Endothelial cell of umbilical vein (primary cell): Measurements from ENCODE around the gene RFX1.

Source experiments
- EZH2 ChIP-seq: IDR thresholded peaks from 2 replicates; pipeline ENCODE4 v1.6.1; 2012; ENCODE audit warnings: borderline replicate concordance, low read depth, mild to moderate bottlenecking, moderate library complexity, low read length, inconsistent platforms; ENCODE audit not compliant: severe bottlenecking
- FOS ChIP-seq: IDR thresholded peaks from 2 replicates; pipeline ENCODE4 v1.6.1; 2011; ENCODE audit warnings: mild to moderate bottlenecking, low read length, moderate library complexity, borderline replicate concordance; ENCODE audit not compliant: insufficient read depth
- JUN ChIP-seq: IDR thresholded peaks from 2 replicates; pipeline ENCODE4 v1.6.1; 2011; ENCODE audit warnings: borderline replicate concordance, low read depth; ENCODE audit not compliant: insufficient read length, insufficient read depth
- POLR2A ChIP-seq: IDR thresholded peaks from 2 replicates; pipeline ENCODE4 v1.6.1; 2012; ENCODE audit warnings: low read depth, mild to moderate bottlenecking, control low read depth, low read length
- POLR2AphosphoS5 ChIP-seq: IDR thresholded peaks from 2 replicates; pipeline ENCODE4 v1.6.1; 2012; ENCODE audit warnings: low read depth, mild to moderate bottlenecking, control low read depth, low read length, moderate library complexity; ENCODE audit not compliant: insufficient read depth
- TF ChIP-seq, protein P1 (sequence below), 2 donors: IDR thresholded peaks; 1 replicate in 1 of 2; 2 replicates in 1 of 2; pipeline ENCODE4 v1.5.1; 2011; ENCODE audit warnings: low read length in 2 of 2, mild to moderate bottlenecking in 2 of 2, moderate library complexity in 2 of 2, control low read depth in 1 of 2, inconsistent platforms in 1 of 2, low read depth in 1 of 2; ENCODE audit not compliant: insufficient read depth in 1 of 2; ENCODE audit errors: extremely low read depth in 1 of 2
- TF ChIP-seq, protein P2 (sequence below): IDR thresholded peaks from 2 replicates; pipeline ENCODE4 v1.6.1; 2011; ENCODE audit not compliant: insufficient read depth, insufficient read length

DNA sequence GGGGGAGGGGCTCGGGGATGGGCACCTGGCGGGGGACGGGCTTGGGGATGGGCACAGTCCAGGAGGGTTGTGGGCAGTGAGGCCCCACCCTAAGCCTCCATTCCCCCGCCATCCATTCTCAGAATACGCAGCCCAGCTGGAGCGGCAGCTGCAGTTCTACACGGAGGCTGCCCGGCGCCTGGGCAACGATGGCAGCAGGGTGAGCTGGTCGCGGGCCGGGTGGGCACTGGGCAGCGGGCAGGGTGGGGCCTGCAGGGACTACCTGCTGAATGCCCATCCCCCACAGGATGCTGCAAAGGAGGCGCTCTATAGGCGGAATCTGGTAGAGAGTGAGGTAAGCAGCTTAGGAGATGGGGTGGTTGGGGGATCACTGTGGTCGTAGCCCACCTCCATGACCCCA is 76.2 kb downstream of the RFX1 start:
- TF ChIP-seq POLR2AphosphoS5 (no peak), FOS (no peak), POLR2A (no peak), EZH2 (no peak), JUN (no peak)
- TF ChIP-seq, protein P1, sequence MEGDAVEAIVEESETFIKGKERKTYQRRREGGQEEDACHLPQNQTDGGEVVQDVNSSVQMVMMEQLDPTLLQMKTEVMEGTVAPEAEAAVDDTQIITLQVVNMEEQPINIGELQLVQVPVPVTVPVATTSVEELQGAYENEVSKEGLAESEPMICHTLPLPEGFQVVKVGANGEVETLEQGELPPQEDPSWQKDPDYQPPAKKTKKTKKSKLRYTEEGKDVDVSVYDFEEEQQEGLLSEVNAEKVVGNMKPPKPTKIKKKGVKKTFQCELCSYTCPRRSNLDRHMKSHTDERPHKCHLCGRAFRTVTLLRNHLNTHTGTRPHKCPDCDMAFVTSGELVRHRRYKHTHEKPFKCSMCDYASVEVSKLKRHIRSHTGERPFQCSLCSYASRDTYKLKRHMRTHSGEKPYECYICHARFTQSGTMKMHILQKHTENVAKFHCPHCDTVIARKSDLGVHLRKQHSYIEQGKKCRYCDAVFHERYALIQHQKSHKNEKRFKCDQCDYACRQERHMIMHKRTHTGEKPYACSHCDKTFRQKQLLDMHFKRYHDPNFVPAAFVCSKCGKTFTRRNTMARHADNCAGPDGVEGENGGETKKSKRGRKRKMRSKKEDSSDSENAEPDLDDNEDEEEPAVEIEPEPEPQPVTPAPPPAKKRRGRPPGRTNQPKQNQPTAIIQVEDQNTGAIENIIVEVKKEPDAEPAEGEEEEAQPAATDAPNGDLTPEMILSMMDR (IDR thresholded peaks at IDR 0.05; ENCODE audit: extremely low read depth in 1 of 2, insufficient read depth in 1 of 2, low read depth in 1 of 2, low read length in 2 of 2) = no peak
- TF ChIP-seq, protein P2, sequence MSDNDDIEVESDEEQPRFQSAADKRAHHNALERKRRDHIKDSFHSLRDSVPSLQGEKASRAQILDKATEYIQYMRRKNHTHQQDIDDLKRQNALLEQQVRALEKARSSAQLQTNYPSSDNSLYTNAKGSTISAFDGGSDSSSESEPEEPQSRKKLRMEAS = no peak
